ENCODE measurements around the gene CTXN1.
"Not testable (repeated sequence)": the region's sequence is repeated elsewhere in the genome, so short reads cannot be mapped to it uniquely, and the experiment has no call there.

DNA sequence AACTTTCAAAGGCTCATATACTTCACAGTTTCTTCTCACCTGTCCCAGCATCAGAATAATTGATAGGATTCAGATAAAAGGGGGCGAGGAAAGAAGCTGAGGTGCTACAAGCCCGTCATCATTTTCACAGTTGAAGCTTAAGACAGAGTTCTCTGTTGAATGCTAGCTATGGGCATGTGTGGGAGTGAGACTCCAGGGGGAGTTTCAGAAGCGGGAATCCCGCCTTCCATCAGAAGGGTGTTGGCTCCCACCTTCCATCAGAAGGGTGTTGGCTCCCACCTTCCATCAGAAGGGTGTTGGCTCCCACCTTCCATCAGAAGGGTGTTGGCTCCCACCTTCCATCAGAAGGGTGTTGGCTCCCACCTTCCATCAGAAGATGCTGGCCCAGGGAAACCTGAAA is 35.1 kb upstream of the CTXN1 start:
- not testable (repeated sequence) for TF ChIP-seq ARNT (IDR thresholded peaks at IDR 0.05); SP1 (IDR thresholded peaks at IDR 0.05); ZNF384 (IDR thresholded peaks at IDR 0.05); BHLHE40 (IDR thresholded peaks at IDR 0.05; ENCODE audit: borderline replicate concordance); FOXM1 (IDR thresholded peaks at IDR 0.05; ENCODE audit: borderline replicate concordance); HDGF (IDR thresholded peaks at IDR 0.05; ENCODE audit: borderline replicate concordance); ELF4 (IDR thresholded peaks at IDR 0.05)
